Thoracic aorta (tissue), 2 donors: ENCODE results near the gene CEP72. TPM values are rescaled to one million over a fixed set of nuclear protein-coding genes. Genes with fewer than 3 reads are reported as not detected.

Experiments
- ATAC-seq: fragments of 150-250 bp; one replicate; pipeline ENCODE4 v1.8.0; 2017; ENCODE audit warnings: low read depth; ENCODE audit not compliant: insufficient number of reproducible peaks, low FRiP score
- DNase-seq: peaks from one replicate; pipeline ENCODE4 v3.0.0-alpha.2; 2020; ENCODE audit warnings: low spot score
- H3K27ac ChIP-seq, 2 donors: fragments of 200-600 bp; sonication (generic); 1 replicate in 1 of 2; 2 replicates in 1 of 2; pipeline ENCODE4 v1.5.1; 2016; ENCODE audit warnings: mild to moderate bottlenecking in 2 of 2, moderate library complexity in 2 of 2
- H3K27me3 ChIP-seq: fragments of 200-600 bp; sonication (generic); replicated peaks from 2 replicates; pipeline ENCODE4 v1.6.0; 2016; ENCODE audit warnings: mild to moderate bottlenecking; ENCODE audit not compliant: insufficient read depth
- H3K36me3 ChIP-seq: fragments of 200-600 bp; sonication (generic); one replicate; pipeline ENCODE4 v1.5.1; 2016
- H3K4me1 ChIP-seq, 2 donors: fragments of 200-600 bp; sonication (generic); 1 replicate in 1 of 2; 2 replicates in 1 of 2; pipeline versions ENCODE4 v1.5.1 to v1.6.0; 2016; ENCODE audit warnings: low read depth in 2 of 2, mild to moderate bottlenecking in 1 of 2; ENCODE audit not compliant: control insufficient read depth in 1 of 2
- H3K4me3 ChIP-seq: fragments of 200-600 bp; sonication (generic); 2 replicates; pipeline ENCODE4 v1.5.1; 2016; ENCODE audit warnings: mild to moderate bottlenecking
- H3K9me3 ChIP-seq: fragments of 200-600 bp; sonication (generic); 2 replicates; pipeline ENCODE4 v1.5.1; 2016
- total RNA-seq, 2 donors: library from RNA; depleted of rRNA; stranded (reverse); fragments of >200 nt; gene quantifications; one replicate each; pipeline versions ENCODE4 v1.1.0 to v1.2.3, GENCODE V29; 2016
- TF ChIP-seq, protein P1 (sequence below): fragments of 200-600 bp; sonication (generic); IDR thresholded peaks from one replicate; pipeline ENCODE4 v1.5.1; 2019; ENCODE audit warnings: antibody characterized with exemption

CEP72 gene
- total RNA-seq, 2 donors from 2014 or later: 0.68 to 2.0 TPM

DNA sequence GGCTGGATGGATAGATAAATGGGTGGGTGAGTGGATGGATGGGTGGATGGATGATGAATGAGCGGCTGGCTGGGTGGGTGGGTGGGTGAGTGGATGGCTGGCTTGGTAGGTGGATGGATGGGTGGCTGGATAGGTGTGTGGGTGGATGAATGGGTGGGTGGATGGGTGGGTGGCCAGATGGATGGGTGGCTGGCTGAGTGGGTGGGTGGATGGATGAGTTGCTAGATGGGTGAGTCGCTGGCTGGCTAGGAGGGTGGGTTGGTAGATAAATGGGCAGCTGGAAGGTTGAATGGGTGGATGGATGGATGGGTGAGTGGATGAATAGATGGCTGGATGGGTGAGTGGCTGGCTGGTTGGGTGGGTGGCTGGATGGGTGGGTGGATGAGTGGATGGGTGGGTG is 27.9 kb upstream of the CEP72 start:
- Histone ChIP-seq H3K27me3 (no peaks in the 10 kb centered on the region), H3K36me3 (no peaks in the 10 kb centered on the region), H3K4me1 (no peaks in the 10 kb centered on the region), H3K9me3 (no peaks in the 10 kb centered on the region), H3K4me3 (no peak overlapping the region), H3K27ac (no peak overlapping the region)
- ATAC-seq: no peak
- TF ChIP-seq, protein P1, sequence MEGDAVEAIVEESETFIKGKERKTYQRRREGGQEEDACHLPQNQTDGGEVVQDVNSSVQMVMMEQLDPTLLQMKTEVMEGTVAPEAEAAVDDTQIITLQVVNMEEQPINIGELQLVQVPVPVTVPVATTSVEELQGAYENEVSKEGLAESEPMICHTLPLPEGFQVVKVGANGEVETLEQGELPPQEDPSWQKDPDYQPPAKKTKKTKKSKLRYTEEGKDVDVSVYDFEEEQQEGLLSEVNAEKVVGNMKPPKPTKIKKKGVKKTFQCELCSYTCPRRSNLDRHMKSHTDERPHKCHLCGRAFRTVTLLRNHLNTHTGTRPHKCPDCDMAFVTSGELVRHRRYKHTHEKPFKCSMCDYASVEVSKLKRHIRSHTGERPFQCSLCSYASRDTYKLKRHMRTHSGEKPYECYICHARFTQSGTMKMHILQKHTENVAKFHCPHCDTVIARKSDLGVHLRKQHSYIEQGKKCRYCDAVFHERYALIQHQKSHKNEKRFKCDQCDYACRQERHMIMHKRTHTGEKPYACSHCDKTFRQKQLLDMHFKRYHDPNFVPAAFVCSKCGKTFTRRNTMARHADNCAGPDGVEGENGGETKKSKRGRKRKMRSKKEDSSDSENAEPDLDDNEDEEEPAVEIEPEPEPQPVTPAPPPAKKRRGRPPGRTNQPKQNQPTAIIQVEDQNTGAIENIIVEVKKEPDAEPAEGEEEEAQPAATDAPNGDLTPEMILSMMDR: no peak
- DNase-seq: no peak

DNA sequence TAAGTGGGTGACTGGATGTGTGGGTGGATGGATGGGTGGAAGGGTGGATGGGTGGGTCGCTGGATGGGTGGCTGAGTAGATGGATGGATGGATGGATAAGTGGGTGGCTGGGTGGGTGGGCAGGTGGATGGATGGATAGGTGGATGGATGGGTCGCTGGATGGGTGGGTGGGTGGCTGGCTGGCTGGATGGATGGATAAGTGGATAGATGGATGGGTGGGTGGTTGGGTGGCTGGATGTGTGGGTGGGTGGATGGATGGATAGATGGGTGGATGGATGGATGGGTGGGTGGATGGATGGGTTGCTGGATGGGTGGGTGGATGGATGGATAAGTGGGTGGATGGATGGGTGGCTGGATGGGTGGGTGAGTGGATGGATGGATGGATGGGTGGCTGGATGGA is 27.3 kb upstream of the CEP72 start:
- TF ChIP-seq, protein P1: no peak
- no peaks in the 10 kb centered on the region for H3K9me3 ChIP-seq
- H3K27ac ChIP-seq: no peak overlapping the region
- no peaks in the 10 kb centered on the region for H3K4me1 ChIP-seq
- H3K4me3 ChIP-seq: no peak overlapping the region
- no peaks in the 10 kb centered on the region for H3K27me3 ChIP-seq
- ATAC-seq (no peak), DNase-seq (no peak)
- no peaks in the 10 kb centered on the region for H3K36me3 ChIP-seq

DNA sequence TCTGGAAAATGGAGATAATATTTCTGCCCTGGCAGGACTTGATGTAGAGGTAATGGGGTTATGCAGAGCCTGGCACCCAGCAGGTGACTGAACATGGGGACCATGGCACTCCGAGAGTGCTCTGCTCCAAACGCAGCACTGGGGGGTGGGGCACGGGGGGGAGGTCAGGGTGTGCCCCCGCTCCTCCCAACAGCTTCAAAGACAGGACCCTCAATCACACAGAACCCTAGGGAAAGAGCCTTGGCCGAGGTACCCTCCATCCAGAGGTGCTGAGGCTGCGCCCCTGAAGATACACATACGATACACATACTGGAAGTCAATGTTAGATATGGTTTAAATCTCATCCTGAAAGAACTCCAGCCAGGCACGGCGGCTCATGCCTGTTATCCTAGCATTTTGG is 26.6 kb upstream of the CEP72 start:
- Histone ChIP-seq H3K36me3 (no peaks in the 10 kb centered on the region), H3K4me3 (no peak overlapping the region), H3K27ac (no peak overlapping the region), H3K27me3 (no peaks in the 10 kb centered on the region), H3K4me1 (peaks cover 0 to under 1% of the 10 kb centered on the region in 2 donors), H3K9me3 (no peaks in the 10 kb centered on the region)
- no peak for DNase-seq
- ATAC-seq: no peak
- TF ChIP-seq, protein P1: no peak

DNA sequence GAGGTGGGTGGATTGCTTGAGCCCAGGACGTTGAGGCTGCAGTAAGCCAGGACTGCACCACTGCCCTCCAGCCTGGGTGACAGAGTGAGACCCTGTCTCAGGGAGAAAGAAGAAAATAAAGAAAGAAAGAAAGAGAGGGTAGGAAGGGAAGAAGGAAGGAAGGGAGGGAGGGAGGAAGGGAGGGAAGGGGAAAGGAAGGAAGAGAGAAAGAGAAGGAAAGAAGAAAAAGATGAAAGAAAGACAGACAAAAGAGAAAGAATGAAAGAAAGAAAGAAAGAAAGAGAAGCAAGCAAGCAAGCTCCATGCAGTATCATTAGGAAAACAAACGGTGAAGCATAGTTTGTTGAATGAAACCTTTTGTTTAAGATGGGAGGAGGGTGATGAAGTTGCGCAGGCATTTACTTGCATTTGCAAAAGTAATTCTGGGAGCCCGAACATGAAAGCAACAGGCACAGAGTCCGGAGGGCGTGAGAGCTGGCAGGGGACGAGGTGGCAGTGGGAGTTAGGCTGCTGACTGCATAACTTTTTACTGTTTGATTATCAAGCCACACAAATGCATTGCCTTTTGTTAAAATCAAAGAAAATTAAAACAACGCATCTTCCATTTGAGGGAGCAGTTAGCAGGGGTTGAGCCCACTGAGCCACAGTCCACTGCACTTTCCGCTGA is 26.0 kb upstream of the CEP72 start:
- ATAC-seq: no peak
- DNase-seq: no peak
- no peak overlapping the region for H3K4me3 ChIP-seq
- H3K9me3 ChIP-seq: no peaks in the 10 kb centered on the region
- H3K27me3 ChIP-seq: no peaks in the 10 kb centered on the region
- H3K27ac ChIP-seq: no peak overlapping the region
- no peaks in the 10 kb centered on the region for H3K36me3 ChIP-seq
- peaks cover 0 to 4% of the 10 kb centered on the region in 2 donors for H3K4me1 ChIP-seq
- TF ChIP-seq, protein P1: no peak

DNA sequence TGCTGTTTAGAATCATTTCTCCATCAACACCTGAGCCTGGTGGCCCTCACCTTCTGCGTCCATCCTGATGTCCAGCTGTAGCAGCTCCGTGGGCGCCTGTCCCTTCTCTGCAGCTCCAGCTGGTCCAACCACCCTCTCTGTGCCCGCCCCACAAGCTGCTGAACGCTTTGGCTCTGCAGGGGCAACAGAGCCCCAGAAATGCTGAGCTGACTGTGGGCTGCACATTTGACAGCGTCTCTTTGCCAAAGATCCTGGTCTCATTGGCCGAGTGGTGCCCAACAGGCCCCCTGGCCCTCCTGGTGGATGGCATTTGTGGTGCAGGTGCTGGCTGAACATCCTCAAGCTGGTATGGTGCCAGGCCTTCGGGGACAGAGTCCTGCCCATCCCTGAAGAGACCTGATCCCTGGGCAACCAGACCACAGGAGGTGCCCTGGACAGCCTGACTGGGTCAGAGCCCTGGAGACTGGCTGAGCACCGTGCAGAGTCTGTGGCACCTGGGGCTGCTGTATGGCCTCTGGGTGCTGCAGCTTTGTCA is 25.3 kb upstream of the CEP72 start:
- no peaks in the 10 kb centered on the region for H3K36me3 ChIP-seq
- TF ChIP-seq, protein P1: no peak
- no peak overlapping the region for H3K27ac ChIP-seq
- H3K4me3 ChIP-seq: no peak overlapping the region
- ATAC-seq (no peak), DNase-seq (no peak)
- no peaks in the 10 kb centered on the region for H3K27me3 ChIP-seq
- H3K4me1 ChIP-seq: peaks cover 0 to 4% of the 10 kb centered on the region in 2 donors
- no peaks in the 10 kb centered on the region for H3K9me3 ChIP-seq
